NCI-H2029 (cell line): ENCODE results near the gene XCL2.
"Not testable (repeated sequence)": the region's sequence is repeated elsewhere in the genome, so short reads cannot be mapped to it uniquely, and the experiment has no call there.

Experiments
- DNase-seq: peaks from one replicate; lab custom pipeline; 2025; lab: John Stamatoyannopoulos, UW

XCL2 gene

GRCh38 chr1:168556647-168557046, 12.8 kb upstream of the XCL2 start:
- DNase-seq, result no peak

GRCh38 chr1:168555508-168556046, 11.8 kb upstream of the XCL2 start:
- DNase-seq, result no peak

DNA sequence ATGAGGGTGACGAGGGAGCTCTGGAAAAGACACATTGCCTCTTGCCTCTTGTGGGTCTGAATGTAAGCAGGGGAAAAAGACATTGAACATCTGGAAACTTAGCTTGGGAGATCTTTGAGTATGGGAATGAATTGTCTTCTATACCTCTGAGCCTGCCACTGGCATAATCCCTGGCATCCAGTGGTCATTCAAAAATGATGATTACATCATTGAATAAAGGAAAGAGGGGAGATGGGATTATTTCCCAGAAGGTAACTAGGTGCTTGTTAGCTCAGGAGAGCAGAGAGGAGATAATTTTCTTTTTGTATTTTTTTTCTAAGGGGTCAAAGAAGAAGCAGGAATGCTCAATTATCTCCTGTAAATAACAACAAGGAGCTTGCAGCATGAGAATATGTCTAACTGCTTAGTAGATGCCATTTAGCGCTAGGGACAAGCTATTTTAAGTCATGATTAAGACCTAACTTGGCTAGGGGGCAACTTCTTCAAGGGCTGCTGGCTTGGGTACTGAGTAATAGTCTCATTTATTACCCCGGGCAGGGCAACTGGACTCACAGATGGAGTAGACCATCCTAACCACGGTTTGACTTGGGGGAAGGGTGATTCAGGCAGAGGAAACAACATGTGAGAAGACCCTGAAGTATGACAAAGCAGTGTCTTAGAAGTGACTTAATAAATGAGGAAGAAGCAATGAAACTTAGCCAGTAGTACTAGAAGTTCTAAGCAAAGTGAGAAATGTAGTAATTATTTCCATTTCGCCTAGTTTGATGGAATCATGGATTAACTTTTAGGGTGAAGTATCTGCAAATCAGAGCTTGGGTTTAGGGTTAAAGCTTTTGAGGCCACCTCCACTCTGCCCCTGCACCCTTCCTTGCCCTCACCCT, 11.0 kb upstream of the XCL2 start:
- DNase-seq, result no peak

- DNase-seq, result no peak
Measured at GRCh38 chr1:168553680-168554553, 10.1 kb upstream of the XCL2 start.

GRCh38 chr1:168552961-168553360, 9.2 kb upstream of the XCL2 start:
- no peak for DNase-seq

DNA sequence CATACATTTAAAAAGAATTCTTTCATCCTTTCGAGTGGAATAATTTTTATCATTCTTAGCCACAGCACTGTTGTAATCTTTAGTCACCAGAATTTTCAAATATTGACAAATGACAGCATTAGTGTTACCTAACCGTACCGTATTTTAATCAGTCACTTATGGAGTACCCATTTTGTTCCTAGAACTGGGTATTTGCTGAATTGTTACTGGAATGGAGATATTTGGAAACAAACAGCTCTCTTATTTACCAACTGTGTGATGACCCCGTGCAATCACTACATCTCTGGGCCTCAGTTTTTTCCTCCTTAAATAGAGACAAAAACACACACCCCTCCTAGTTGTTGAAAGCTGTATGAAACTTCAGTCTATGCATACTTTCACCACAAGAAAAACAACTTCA, 7.9 kb upstream of the XCL2 start:
- no peak for DNase-seq

- DNase-seq, result no peak
Measured at GRCh38 chr1:168550971-168551370, 7.2 kb upstream of the XCL2 start.

DNA sequence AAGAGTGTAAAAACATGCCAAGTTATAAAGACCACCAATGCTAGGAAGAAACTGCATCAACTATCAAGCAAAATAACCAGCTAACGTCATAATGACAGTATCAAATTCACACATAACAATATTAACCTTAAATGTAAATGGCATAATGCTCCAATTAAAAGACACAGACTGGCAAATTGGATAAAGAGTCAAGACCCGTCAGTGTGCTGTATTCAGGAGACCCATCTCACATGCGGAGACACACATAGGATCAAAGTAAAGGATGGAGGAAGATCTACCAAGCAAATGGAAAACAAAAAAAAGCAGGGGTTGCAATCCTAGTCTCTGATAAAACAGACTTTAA, 2.7 kb upstream of the XCL2 start:
- not testable (repeated sequence) for DNase-seq

DNA sequence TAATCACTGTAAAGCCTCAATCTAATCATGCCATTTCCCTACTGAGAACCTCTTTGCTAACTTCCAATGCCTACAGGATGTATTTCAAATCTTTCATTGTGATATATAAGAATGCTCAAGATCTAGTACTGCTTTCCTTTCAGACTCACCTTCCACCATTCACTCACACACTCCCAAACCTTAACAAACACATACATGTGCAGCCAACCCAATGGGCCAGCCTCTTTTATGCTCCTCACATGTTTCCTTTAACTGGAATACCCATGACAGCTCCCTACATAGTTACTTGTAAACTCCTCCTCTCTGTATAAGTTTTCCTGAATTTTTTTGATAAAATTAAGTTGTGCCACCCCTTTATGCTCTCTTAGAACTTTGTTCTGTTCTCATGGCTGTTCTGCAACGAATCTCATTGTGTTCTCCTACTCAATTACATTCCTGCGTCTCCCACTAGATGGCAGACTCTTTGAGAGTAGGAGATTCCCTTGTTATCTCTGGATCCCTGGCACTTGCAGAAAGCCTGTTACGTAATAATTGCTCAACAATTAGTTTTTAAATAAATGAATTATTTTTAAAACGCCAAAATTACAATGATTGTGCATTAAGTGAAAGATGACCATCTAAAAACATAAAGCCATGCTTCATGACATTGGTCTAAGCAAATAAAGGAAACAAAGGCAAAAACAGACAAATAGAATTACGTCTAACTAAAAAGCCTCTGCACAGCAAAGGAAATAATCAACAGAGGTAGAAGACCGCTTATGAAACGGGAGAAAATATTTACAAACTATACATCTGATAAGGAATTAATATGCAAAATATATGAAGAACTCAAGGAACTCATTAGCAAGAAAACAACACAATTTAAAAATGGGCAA, 2.1 kb upstream of the XCL2 start:
- not testable (repeated sequence) for DNase-seq

GRCh38 chr1:168542978-168543377, 819 bp downstream of the XCL2 start:
- DNase-seq, result not testable (repeated sequence)

DNA sequence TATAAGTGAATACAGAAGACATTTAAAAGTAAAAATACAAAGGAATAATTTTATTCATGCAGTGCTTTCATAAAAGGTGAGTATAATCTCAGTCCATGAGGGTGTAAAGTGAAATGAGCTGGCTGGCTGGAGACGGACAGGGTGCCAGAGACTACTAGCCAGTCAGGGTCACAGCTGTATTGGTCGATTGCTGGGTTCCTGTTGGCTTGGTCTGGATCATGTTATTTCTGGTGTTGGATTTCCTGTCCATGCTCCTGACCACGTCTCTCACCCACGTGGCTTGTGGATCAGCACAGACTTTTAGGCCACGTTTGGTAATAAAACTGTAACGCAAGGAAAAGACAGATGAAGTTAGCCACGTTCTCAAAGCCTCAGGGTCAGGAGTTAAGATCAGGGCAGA, 3.0 kb downstream of the XCL2 start:
- DNase-seq, result not testable (repeated sequence)

DNA sequence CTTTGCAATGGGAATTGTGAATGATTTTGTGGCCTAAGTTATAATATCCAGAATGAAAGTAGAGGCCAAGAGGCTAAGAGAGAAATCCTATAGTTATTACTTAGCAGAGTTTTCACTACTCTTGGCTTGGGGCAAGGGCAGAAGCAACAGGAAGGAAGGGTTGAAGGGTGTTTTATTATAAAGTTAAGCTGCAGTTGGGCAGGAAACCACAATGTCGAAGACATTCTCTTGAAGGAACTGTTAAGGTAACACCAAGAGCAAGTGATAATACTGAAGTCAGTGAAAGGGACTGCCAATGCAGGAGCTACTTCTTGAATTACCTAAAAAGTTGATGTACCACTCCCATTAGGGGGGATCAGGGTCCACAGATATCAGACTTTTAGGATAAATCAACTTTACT, 8.3 kb downstream of the XCL2 start:
- DNase-seq, result no peak

- DNase-seq, result no peak
Measured at GRCh38 chr1:168531615-168532345, 12.0 kb downstream of the XCL2 start.

DNA sequence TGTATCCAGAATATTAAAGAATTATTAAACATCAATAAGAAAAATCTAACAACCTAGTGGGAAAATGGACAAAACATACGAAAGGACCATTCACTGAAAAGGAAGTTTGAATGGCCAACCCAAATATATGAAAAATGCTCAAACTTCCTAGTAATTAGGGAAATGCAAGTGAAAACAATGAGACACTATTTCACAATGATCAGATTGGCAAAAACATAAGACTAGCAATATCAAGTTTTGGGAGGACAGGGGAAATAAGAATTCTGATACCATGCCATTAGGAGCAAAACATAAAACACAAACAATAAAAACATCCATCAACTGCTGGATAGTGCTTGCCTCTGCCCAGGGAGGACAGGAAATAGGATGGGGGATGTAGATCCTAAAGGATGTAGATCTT, 14.3 kb downstream of the XCL2 start:
- no peak for DNase-seq

GRCh38 chr1:168521401-168522000, 22.3 kb downstream of the XCL2 start:
- no peak for DNase-seq

GRCh38 chr1:168520832-168521231, 23.0 kb downstream of the XCL2 start:
- DNase-seq, result no peak

- no peak for DNase-seq
Measured at GRCh38 chr1:168520052-168520751, 23.6 kb downstream of the XCL2 start.

DNA sequence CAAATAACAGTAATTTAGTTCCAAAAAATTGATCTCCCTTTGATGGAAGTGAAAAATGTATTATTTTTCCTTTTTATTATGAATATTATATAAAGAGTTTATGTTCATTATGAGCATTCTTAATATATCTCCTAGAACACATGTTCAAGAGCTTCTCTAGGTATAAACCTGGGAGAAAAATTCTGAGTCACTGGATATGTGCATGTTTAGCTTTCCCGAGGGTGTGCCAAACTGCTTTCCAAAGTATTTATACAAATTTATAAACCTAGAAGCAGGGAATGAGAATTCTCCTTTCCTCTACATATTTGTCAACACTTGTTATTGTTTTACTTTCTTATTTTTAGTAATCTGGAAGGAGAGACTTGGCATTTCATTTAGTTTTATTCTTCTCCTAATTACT, 25.0 kb downstream of the XCL2 start:
- DNase-seq, result no peak

GRCh38 chr1:168518201-168518689, 25.6 kb downstream of the XCL2 start:
- no peak for DNase-seq

GRCh38 chr1:168514455-168514854, 29.3 kb downstream of the XCL2 start:
- DNase-seq, result no peak
